ENCODE results near the gene MYH9. TPM values are rescaled to one million over a fixed set of nuclear protein-coding genes. Genes with fewer than 3 reads are reported as not detected.

Gene MYH9
- total RNA-seq, 1 donor from 2014 or later, result 122 TPM

DNA sequence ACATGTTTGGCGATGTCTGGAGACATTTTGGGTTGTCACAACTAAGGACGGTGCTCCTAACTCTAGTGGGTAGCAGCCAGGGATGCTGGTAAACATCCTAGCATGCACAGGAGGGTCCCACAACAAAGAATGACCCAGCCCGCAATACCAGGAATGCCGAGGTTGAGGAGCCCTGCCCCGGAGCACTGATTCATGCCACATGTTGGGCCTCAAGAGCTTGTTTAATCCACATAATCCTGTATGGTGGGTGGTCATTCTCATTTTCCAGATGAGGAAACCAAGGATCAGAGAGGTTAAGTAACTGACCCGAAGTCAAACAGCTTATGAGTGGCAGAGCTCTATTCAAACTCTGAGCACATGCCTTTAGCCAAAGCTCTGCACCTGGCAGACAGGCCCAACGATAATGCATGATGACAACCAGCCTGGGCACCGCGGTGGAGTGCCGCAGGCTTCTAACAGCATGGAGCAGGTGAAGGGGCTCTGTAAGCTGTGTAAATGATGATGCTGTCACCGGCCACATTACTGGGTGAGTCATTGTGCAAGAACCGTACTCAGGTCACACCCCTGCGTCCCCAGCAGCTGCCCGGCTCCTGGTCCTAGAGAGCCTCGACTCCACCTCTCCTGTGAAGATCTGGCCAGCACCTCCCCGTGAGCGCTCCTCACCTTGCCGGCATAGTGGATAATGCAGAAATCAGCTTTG is 76.2 kb downstream of the MYH9 start:
- H3K4me3 Mint-ChIP-seq (ENCODE audit: unreplicated experiment), result no peak overlapping the region
- TF ChIP-seq, protein P1, sequence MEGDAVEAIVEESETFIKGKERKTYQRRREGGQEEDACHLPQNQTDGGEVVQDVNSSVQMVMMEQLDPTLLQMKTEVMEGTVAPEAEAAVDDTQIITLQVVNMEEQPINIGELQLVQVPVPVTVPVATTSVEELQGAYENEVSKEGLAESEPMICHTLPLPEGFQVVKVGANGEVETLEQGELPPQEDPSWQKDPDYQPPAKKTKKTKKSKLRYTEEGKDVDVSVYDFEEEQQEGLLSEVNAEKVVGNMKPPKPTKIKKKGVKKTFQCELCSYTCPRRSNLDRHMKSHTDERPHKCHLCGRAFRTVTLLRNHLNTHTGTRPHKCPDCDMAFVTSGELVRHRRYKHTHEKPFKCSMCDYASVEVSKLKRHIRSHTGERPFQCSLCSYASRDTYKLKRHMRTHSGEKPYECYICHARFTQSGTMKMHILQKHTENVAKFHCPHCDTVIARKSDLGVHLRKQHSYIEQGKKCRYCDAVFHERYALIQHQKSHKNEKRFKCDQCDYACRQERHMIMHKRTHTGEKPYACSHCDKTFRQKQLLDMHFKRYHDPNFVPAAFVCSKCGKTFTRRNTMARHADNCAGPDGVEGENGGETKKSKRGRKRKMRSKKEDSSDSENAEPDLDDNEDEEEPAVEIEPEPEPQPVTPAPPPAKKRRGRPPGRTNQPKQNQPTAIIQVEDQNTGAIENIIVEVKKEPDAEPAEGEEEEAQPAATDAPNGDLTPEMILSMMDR (IDR thresholded peaks at IDR 0.05; ENCODE audit: partially characterized antibody, unreplicated experiment), result no peak
- H3K9me3 Mint-ChIP-seq (ENCODE audit: unreplicated experiment), result no peaks in the 10 kb centered on the region
- no peak overlapping the region for H3K27ac Mint-ChIP-seq (ENCODE audit: unreplicated experiment)
- no peaks in the 10 kb centered on the region for H3K4me1 Mint-ChIP-seq (ENCODE audit: low read depth, unreplicated experiment)
- H3K27me3 Mint-ChIP-seq (ENCODE audit: unreplicated experiment), result peaks cover 3% of the 10 kb centered on the region
- H3K36me3 Mint-ChIP-seq (ENCODE audit: unreplicated experiment), result no peaks in the 10 kb centered on the region
- DNase-seq, result no peak

DNA sequence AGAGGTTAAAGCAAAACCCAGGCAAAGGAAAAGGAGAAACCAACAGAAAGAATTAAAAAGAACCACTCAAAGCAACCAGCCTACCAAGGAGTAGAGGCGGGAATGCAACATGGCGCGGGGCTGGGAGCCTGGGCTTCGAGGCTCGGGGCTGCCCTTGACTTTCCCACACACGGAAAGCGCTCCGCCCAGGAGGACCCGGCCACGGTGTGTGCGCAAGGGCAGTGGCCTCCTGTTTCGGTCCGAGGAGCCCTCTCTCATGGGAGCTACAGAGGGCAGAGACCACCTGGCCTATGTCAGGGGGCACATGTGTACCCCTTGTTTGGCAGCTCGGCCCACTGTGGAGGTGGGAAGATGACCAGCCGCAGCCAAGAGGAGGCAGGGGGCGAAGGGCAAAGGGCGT is 78.9 kb downstream of the MYH9 start:
- TF ChIP-seq, protein P1 (IDR thresholded peaks at IDR 0.05; ENCODE audit: partially characterized antibody, unreplicated experiment), result no peak
- Mint-ChIP-seq H3K4me1 (ENCODE audit: low read depth, unreplicated experiment) (no peaks in the 10 kb centered on the region), H3K4me3 (ENCODE audit: unreplicated experiment) (no peak overlapping the region), H3K27me3 (ENCODE audit: unreplicated experiment) (peaks cover 3% of the 10 kb centered on the region), H3K36me3 (ENCODE audit: unreplicated experiment) (no peaks in the 10 kb centered on the region), H3K9me3 (ENCODE audit: unreplicated experiment) (no peaks in the 10 kb centered on the region), H3K27ac (ENCODE audit: unreplicated experiment) (no peak overlapping the region)
- no peak for DNase-seq

DNA sequence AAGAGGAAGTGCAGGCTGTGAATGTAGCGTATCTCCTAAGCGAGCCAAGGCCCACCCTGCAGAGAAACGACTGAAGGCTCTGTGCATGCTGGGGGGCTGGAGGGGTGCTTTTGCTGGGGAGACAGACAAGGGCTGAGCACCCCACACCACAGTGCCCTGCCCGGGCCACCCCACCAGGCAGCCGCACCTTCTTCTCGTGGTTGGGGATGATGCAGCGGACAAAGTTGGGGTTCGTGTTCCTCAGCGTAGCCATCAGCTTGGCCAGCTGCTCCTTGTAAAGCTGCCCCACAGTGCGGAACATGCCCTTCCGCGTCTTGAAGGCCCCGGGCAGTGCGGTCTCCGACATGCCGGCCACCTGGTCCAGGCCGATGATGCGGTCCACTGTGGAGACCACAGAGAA is 81.5 kb downstream of the MYH9 start:
- Mint-ChIP-seq H3K27me3 (ENCODE audit: unreplicated experiment) (peaks cover 5% of the 10 kb centered on the region), H3K9me3 (ENCODE audit: unreplicated experiment) (no peaks in the 10 kb centered on the region), H3K4me1 (ENCODE audit: low read depth, unreplicated experiment) (no peaks in the 10 kb centered on the region), H3K27ac (ENCODE audit: unreplicated experiment) (no peak overlapping the region), H3K4me3 (ENCODE audit: unreplicated experiment) (no peak overlapping the region), H3K36me3 (ENCODE audit: unreplicated experiment) (no peaks in the 10 kb centered on the region)
- no peak for DNase-seq
- TF ChIP-seq, protein P1 (IDR thresholded peaks at IDR 0.05; ENCODE audit: partially characterized antibody, unreplicated experiment), result no peak

DNA sequence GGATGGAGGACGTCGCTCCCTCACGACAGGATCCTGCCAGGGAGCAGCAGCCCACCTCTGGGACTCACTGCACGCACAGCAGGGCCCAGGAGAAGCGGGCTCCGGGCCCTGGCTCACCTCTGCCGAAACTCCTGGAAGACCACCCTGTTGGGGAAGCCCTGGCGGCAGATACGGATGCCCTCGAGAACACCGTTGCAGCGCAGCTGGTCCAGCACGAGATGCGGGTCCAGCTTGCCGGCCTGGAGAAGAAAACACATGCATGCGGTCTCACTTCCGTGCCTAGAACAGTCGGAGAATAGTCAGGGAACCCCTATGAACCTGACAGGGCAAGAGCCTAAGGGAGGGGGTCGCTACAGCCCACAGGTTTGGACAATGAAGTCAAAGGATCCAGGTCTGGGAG is 82.0 kb downstream of the MYH9 start:
- Mint-ChIP-seq H3K9me3 (ENCODE audit: unreplicated experiment) (no peaks in the 10 kb centered on the region), H3K27me3 (ENCODE audit: unreplicated experiment) (peaks cover 5% of the 10 kb centered on the region), H3K27ac (ENCODE audit: unreplicated experiment) (no peak overlapping the region), H3K36me3 (ENCODE audit: unreplicated experiment) (no peaks in the 10 kb centered on the region), H3K4me3 (ENCODE audit: unreplicated experiment) (no peak overlapping the region), H3K4me1 (ENCODE audit: low read depth, unreplicated experiment) (no peaks in the 10 kb centered on the region)
- no peak for DNase-seq
- TF ChIP-seq, protein P1 (IDR thresholded peaks at IDR 0.05; ENCODE audit: partially characterized antibody, unreplicated experiment), result no peak

DNA sequence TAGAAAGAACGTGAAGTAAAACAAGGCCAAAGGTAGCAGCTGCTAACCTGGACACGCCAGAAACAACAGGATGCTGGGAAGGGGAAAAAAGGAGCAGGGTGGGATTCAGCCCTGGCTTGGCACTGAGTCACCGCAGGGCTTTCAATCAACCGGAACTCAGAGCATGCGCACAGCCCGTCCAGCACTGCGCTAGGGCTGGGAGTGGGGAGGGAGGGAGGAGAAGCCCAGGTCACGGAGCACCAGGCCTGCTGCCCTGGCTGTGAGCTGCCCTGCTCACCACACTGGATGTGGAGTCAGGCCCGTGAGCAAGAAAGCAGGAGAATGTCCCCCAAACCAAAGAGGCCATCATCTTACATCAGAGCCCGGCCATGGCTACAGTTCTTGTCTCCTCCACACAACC is 83.3 kb downstream of the MYH9 start:
- no peaks in the 10 kb centered on the region for H3K4me1 Mint-ChIP-seq (ENCODE audit: low read depth, unreplicated experiment)
- TF ChIP-seq, protein P1 (IDR thresholded peaks at IDR 0.05; ENCODE audit: partially characterized antibody, unreplicated experiment), result no peak
- no peaks in the 10 kb centered on the region for H3K36me3 Mint-ChIP-seq (ENCODE audit: unreplicated experiment)
- H3K27me3 Mint-ChIP-seq (ENCODE audit: unreplicated experiment), result peaks cover 5% of the 10 kb centered on the region
- no peaks in the 10 kb centered on the region for H3K9me3 Mint-ChIP-seq (ENCODE audit: unreplicated experiment)
- no peak overlapping the region for H3K27ac Mint-ChIP-seq (ENCODE audit: unreplicated experiment)
- H3K4me3 Mint-ChIP-seq (ENCODE audit: unreplicated experiment), result no peak overlapping the region
- no peak for DNase-seq

Measured in glutamatergic neuron (in vitro differentiated cells).